Heart right ventricle (tissue), 16 donors: Measurements from ENCODE around the gene RAD21L1. TPM values are rescaled to one million over a fixed set of nuclear protein-coding genes. Genes with fewer than 3 reads are reported as not detected.
"Not testable (repeated sequence)": the region's sequence is repeated elsewhere in the genome, so short reads cannot be mapped to it uniquely, and the experiment has no call there.

Experiments used
- ATAC-seq, 8 donors: fragments of 200-7000 bp; cut with Tn5 transposase; one replicate each; pipeline ENCODE4 v1.9.1; 2020; ENCODE audit warnings: mild to moderate bottlenecking in 8 of 8, moderate library complexity in 8 of 8, moderate number of reproducible peaks in 1 of 8
- DNase-seq, 2 donors: peaks; one replicate each; pipeline ENCODE4 v3.0.0-alpha.2; 2020
- H3K27ac ChIP-seq, 10 donors: fragments of 200-600 bp; sonication (generic) in 2 of 10; one replicate each; pipeline versions ENCODE4 v1.5.0 to v1.8.0; 2020 to 2022; ENCODE audit warnings: mild to moderate bottlenecking in 3 of 10
- H3K27me3 ChIP-seq, 7 donors: fragments of 200-600 bp; one replicate each; pipeline ENCODE4 v1.8.0; 2021 to 2022; ENCODE audit warnings: mild to moderate bottlenecking in 2 of 7
- H3K36me3 ChIP-seq, 9 donors: fragments of 200-600 bp; sonication (generic) in 1 of 9; one replicate each; pipeline versions ENCODE4 v1.5.0 to v1.8.0; 2020 to 2022; ENCODE audit warnings: mild to moderate bottlenecking in 2 of 9
- H3K4me1 ChIP-seq, 9 donors: fragments of 200-600 bp; sonication (generic) in 1 of 9; one replicate each; pipeline versions ENCODE4 v1.5.0 to v1.8.0; 2020 to 2022; ENCODE audit warnings: mild to moderate bottlenecking in 4 of 9
- H3K4me3 ChIP-seq, 10 donors: fragments of 200-600 bp; sonication (generic) in 2 of 10; one replicate each; pipeline versions ENCODE4 v1.5.0 to v1.8.0; 2020 to 2022; ENCODE audit warnings: mild to moderate bottlenecking in 7 of 10, moderate library complexity in 2 of 10
- H3K9me3 ChIP-seq, 11 donors: fragments of 200-600 bp in 10 of 11; sonication (generic) in 2 of 11; one replicate each; pipeline versions ENCODE4 v1.5.0 to v1.8.0; 2013 to 2022; ENCODE audit warnings: mild to moderate bottlenecking in 2 of 11, control low read depth in 1 of 11, moderate library complexity in 1 of 11
- WGBS, 2 donors: extraction: QIAGEN DNeasy Blood & Tissue Kit; methylation state at CpG; one replicate each; pipeline ENCODE4 v1.1.7; 2013; ENCODE audit warnings: inconsistent platforms in 1 of 2; 5-methylcytosine and 5-hydroxymethylcytosine counted together
- intact Hi-C, 10 donors: fragments of 100-400 bp; cut with DNase I; formaldehyde crosslinking; loops; one replicate each; pipeline versions ENCODE4 v1.11.1 to v1.14.2; 2022
- polyA plus RNA-seq, 2 donors: library from polyadenylated mRNA; stranded (reverse); fragments of 200-250 nt; gene quantifications; one replicate each; pipeline ENCODE4 v1.2.3, GENCODE V29; 2013
- total RNA-seq, 10 donors: library from RNA; stranded (reverse); fragmentation: NEBNext Ultra II Directional in 3 of 10; extraction: Animal tissue kit (Norgen Biotek cat#: 25700) in 3 of 10; gene quantifications; one replicate each; pipeline versions ENCODE4 v1.2.1 to v1.2.4, GENCODE V29; 2021 to 2023
- TF ChIP-seq, protein P1 (sequence below), 9 donors: fragments of 200-600 bp; sonication (generic) in 2 of 9; IDR thresholded peaks; one replicate each; pipeline versions ENCODE4 v1.5.0 to v1.8.0; 2021 to 2022; ENCODE audit warnings: antibody characterized with exemption in 9 of 9, mild to moderate bottlenecking in 5 of 9, moderate library complexity in 1 of 9
- donor health status: Arrhythmogenic right ventricular cardiomyopathy.
- donor health status: ischemic (EF 13 %, LVEDD 7.1; RV severe dilation, severe dysfunction).
- donor health status: healthy with polysubstance abuse.
- donor health status: DM: no; HTN: yes; CAD: no.
- donor health status: DM: no; HTN: no; CAD: no.
- donor health status: ischemic (EF 25% LVEDD 6.9; RV normal size, moderate dysfunction).
- donor health status: ischemic (EF 25% LVEDD 5.7; RV mildly dilated, moderate dysfunction).
- donor health status: healthy.
- donor health status: DM: yes; HTN: yes; CAD: no.
- donor health status: Ischemic cardiomyopathy.
- donor health status: ischemic (EF 35%, LVEDD 5.7; RV mildly dilated, moderate dysfunction).
- donor health status: nonischemic (EF 11% LVEDD 7.7; RV severe dilation, severe dysfunction).
- donor health status: DM: yes; HTN: yes; CAD: no.
- donor health status: PGD.
- donor health status: ischemic (EF 29% LVEDD 5.4; RV normal size, mild dysfunction).
- donor health status: nonischemic (EF 23%, LVEDD 6.1; RV moderate dilation, normal function).

The RAD21L1 gene
- total and polyA plus RNA-seq, 12 donors = not detected

DNA sequence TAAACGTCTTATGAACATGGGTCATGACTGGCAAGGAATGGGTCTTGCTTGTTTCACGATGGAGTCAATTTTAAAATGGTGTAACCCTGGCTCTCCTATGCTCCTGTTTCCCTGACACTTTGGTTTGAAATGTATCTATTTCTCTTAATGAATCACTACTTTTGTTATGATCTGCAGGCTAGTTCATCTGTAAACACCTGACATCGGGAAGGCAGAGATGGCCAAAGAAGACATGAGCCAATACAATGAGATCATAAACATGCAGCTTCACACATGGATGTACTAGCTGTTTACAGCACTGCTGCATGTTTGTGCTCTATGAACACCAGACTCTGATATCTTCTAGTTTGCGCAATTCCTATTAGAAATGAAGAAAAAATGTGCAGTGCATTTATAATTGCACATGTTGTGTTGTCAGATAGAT, 11.0 kb upstream of the RAD21L1 start:
- H3K9me3 ChIP-seq = no peaks in the 10 kb centered on the region
- no peak for DNase-seq
- H3K4me3 ChIP-seq = no peak overlapping the region
- no peak for ATAC-seq
- H3K27ac ChIP-seq = no peak overlapping the region
- TF ChIP-seq, protein P1, sequence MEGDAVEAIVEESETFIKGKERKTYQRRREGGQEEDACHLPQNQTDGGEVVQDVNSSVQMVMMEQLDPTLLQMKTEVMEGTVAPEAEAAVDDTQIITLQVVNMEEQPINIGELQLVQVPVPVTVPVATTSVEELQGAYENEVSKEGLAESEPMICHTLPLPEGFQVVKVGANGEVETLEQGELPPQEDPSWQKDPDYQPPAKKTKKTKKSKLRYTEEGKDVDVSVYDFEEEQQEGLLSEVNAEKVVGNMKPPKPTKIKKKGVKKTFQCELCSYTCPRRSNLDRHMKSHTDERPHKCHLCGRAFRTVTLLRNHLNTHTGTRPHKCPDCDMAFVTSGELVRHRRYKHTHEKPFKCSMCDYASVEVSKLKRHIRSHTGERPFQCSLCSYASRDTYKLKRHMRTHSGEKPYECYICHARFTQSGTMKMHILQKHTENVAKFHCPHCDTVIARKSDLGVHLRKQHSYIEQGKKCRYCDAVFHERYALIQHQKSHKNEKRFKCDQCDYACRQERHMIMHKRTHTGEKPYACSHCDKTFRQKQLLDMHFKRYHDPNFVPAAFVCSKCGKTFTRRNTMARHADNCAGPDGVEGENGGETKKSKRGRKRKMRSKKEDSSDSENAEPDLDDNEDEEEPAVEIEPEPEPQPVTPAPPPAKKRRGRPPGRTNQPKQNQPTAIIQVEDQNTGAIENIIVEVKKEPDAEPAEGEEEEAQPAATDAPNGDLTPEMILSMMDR (IDR thresholded peaks at IDR 0.05) = no peak
- no peaks in the 10 kb centered on the region for H3K36me3 ChIP-seq
- WGBS, 2 donors = 82 to 83% methylated on average over 4 of the region's 4 CpGs
- H3K27me3 ChIP-seq = peaks cover 0 to 17% (median 4%) of the 10 kb centered on the region in 7 donors
- intact Hi-C loops = loop anchor here in 8 of 10 donors (5.0 to 10.0 kb wide), 9 partner anchors 38 to 410 kb away; partner anchors contain the start of gene PSMF1 (in 1 of the 8)
- peaks cover 0 to 7% (median 0%) of the 10 kb centered on the region in 9 donors for H3K4me1 ChIP-seq

DNA sequence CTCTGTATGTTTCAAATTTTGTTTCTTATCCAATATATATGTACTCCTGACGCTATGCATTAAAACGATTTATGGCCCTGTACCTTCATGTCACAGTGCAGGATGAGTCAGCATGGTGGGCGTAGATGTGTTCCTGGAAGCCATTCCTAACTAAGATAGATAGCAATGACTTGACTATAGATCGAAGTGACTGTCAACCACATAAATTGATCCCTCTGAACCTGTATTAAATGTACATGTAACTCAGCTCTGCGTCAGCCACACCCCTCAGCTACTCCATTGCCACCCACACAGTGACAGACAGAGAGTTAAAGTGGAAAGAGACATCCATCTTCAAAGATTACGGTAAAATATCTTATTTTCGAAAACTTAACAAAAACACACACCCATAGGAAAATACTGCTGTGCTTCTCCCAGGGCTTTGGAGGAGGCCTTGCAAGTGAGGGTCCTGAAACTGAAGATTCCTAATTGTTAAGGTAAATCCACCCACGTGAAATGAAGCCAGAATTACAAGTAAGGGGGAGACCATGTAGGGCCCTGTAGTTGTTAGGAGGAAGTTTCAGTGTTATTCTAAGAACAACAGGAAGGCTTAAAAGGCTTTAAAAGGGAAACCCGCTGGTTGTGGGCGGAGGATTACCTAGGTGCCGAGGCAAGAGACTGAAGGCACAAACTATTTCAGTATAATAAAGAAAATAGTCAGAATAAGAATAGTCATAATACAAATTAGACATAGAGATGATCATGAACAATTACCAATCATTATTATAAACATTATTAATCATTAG, 10.3 kb upstream of the RAD21L1 start:
- 74 to 79% methylated on average over 11 of the region's 11 CpGs for WGBS, 2 donors
- no peak overlapping the region for H3K27ac ChIP-seq
- peaks cover 0 to 17% (median 4%) of the 10 kb centered on the region in 7 donors for H3K27me3 ChIP-seq
- H3K4me3 ChIP-seq = no peak overlapping the region
- H3K4me1 ChIP-seq = peaks cover 0 to 7% (median 0%) of the 10 kb centered on the region in 9 donors
- TF ChIP-seq, protein P1 (IDR thresholded peaks at IDR 0.05) = no peak
- H3K9me3 ChIP-seq = no peaks in the 10 kb centered on the region
- no peak for DNase-seq
- intact Hi-C loops = loop anchor here in 4 of 10 donors (10.0 kb wide), 4 partner anchors 101 to 411 kb away; partner anchors contain the start of gene PSMF1 (in 1 of the 4)
- no peaks in the 10 kb centered on the region for H3K36me3 ChIP-seq
- no peak for ATAC-seq

DNA sequence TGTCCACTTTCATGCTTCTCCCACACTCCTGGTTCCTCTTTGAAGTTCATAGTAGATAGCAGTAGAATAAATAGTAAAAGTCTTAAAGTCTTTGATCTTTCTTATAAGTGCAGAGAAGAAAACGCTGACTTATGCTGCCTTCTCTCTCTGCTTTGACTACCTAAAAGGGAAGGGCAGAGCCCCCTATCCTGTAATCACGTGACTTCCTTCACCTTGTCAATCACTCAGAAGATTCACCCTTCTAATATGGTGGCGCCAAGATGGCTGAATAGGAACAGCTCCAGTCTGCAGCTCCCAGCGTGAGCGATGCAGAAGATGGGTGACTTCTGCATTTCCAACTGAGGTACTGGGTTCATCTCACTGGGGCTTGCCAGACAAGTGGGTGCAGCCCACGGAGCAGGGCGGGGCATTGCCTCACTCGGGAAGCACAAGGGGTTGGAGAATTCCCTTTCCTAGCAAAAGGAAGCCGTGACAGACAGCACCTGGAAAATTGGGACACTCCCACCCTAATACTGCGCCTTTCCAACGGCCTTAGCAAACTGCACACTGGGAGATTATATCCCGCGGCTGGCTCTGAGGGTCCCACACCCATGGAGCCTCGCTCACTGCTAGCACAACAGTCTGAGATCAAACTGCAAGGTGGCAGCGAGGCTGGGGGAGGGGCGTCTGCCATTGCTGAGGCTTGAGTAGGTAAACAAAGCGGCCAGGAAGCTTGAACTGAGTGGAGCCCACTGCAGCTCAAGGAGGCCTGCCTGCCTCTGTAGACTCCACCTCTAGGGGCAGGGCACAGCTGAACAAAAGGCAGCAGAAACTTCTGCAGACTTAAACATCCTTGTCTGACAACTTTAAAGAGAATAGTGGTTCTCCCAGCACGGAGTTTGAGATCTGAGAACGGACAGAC, 9.1 kb upstream of the RAD21L1 start:
- not testable (repeated sequence) for H3K27ac ChIP-seq, H3K4me1 ChIP-seq, H3K36me3 ChIP-seq, H3K9me3 ChIP-seq, H3K4me3 ChIP-seq, ATAC-seq, DNase-seq
- WGBS, 2 donors = 81 to 84% methylated on average over 19 of the region's 19 CpGs
- intact Hi-C loops = loop anchor here in 4 of 10 donors (10.0 kb wide), 4 partner anchors 102 to 412 kb away; partner anchors contain the start of gene PSMF1 (in 1 of the 4)
- peaks cover 0 to 17% (median 4%) of the 10 kb centered on the region in 7 donors for H3K27me3 ChIP-seq

DNA sequence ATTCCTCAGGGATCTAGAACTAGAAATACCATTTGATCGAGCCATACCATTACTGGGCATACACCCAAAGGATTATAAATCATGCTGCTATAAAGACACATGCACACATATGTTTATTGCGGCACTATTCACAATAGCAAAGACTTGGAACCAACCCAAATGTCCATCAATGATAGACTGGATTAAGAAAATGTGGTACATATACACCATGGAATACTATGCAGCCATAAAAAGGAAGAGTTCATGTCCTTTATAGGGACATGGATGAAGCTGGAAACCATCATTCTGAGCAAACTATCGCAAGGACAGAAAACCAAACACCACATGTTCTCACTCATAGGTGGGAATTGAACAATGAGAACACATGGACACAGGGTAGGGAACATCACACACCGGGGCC, 3.1 kb upstream of the RAD21L1 start:
- H3K36me3 ChIP-seq, H3K27ac ChIP-seq, H3K4me3 ChIP-seq, ATAC-seq, DNase-seq, intact Hi-C loops: not testable (repeated sequence)
- Histone ChIP-seq H3K9me3 (peaks cover 0 to 10% (median 0%) of the 10 kb centered on the region in 11 donors), H3K27me3 (peaks cover 0 to 19% (median 12%) of the 10 kb centered on the region in 7 donors), H3K4me1 (peaks cover 0 to 14% (median 12%) of the 10 kb centered on the region in 9 donors)
- 86 to 90% methylated on average over 3 to 4 of the region's 4 CpGs for WGBS, 2 donors
